HG02759 (cell line): Measurements from ENCODE around the gene PTPRF.

Experiments used
- ATAC-seq: cut with Tn5 transposase; IDR thresholded peaks from one replicate; pipeline ENCODE4 v1.9.1; 2021; ENCODE audit warnings: mild to moderate bottlenecking, moderate library complexity; ENCODE audit not compliant: unreplicated experiment

The PTPRF gene

GRCh38 chr1:43651902-43652301 is 121.2 kb downstream of the PTPRF start:
- no peak for ATAC-seq

DNA sequence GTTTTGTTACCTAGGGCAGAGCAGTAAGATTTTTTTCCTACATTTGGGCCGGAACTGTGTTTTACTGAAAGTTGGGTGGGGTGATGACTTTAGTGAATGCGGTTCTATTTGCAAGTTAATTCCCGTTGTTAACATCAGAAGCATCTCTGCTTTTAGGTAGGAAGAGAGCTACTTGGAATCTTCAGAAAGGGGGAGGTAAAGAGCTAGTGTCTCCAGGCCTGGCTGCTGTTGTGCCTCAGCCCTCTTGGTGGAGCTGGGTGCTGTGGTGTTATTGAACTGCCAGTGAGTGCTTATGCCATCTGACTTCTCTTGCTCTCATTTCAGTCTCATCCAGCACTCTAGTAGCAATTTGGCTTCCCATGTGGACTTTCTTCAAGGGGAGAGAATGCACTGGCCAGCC is 122.7 kb downstream of the PTPRF start:
- no peak for ATAC-seq

GRCh38 chr1:43653893-43654292 is 123.2 kb downstream of the PTPRF start:
- ATAC-seq = no peak

DNA sequence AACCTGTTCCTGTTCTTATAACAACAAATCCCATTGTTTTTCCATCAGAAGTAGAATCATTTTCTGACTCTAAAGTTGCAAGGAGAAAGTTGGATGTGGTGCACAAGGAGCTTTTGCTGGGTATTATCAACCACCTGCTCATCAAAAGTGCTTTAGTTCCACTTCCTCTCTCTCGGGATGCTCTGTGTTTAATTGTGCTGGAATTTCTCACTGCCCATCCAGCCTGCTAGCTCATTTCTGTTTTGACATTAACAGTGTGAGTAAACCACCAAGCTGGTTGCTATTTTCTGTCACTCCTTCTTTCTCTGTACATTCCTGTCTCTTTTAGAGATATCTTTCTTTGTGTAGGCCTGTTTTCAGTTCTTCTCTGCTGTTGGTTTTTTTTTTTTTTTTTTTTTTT is 125.3 kb downstream of the PTPRF start:
- ATAC-seq = no peak

DNA sequence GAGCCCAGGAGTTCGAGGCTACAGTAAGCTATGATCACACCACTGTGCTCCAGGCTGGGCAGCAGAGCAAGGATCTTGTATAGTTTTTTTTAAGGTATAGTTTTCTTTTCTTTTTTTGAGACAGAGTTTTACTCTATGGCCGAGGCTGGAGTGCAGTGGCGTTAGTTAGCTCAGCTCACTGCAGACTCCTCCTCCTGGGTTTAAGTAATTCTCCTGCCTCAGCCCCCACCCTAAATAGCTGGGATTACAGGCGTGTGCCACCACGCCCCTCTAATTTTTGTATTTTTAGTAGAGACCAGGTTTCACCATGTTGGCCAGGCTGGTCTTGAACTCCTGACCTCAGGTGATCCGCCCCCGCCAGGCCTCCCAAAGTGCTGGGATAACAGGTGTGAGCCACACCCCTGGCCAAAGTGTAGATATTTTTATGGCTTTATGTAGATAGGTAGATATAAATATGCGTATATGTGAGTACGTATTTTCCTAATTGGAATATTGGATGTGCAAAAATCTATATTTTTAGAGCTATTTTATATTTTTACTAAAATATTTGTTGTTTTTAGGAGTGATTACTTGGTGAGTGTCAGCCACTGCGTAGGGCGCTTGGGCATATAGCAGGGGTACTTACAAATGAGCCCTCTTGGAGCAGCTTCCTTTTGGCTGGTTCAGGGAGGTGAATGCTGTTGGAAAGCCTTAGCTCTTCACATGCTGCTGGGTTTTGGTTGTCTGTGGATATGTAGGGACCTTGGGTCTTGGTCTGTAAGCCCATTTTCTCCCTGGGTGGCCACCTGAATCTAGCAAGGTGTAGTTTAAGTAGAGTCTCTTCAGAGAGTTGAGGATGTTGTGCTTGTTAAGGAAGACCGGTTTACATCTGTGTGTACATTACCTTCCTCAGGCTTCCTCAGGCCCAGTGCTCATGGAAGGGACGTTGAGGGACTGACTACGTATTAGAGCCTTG is 128.8 kb downstream of the PTPRF start:
- ATAC-seq = no peak

GRCh38 chr1:43660355-43660754 is 129.7 kb downstream of the PTPRF start:
- no peak for ATAC-seq

GRCh38 chr1:43664369-43664768 is 133.7 kb downstream of the PTPRF start:
- no peak for ATAC-seq

- no peak for ATAC-seq
Measured at GRCh38 chr1:43666608-43667007, 135.9 kb downstream of the PTPRF start.

- no peak for ATAC-seq
Measured at GRCh38 chr1:43668956-43669355, 138.3 kb downstream of the PTPRF start.

DNA sequence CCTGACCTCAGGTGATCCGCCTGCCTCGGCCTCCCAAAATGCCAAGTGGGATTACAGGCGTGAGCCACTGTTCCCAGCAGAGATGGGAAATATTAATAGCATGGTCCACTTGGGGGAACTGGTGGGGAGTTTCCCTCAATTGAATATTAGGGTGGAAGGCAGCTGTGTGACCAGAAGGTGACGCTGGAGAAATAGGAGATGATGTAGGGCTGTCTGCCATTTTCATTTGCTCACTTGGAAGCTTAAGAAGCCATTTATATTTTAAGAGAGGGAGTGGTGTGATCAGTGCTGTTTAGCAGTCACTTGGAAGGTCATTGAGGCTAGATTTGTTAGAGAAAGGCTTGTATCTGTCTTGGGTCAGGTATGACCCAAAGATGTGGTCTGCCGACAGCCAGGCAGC is 139.2 kb downstream of the PTPRF start:
- no peak for ATAC-seq

DNA sequence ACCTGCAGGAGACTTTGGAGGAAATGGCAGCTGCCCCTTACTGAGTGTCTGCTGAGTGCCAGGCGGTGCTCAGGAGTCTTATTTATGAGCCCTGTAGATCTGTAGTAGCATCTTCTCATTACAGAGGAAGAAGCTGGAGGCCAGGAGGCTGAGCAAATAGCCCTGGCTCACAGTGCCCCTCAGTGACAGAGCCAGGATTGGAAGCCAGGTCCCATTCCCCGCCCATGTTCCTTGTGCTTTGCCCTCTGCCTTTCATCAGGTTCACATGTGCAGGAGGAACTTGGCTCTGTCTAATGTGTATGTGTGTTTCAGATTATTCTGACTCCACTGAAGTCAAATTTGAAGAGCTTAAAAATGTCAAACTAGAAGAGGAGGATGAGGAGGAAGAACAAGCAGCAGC is 140.5 kb downstream of the PTPRF start:
- no peak for ATAC-seq

GRCh38 chr1:43671626-43672330 is 141.1 kb downstream of the PTPRF start:
- ATAC-seq = no peak

- ATAC-seq = no peak
Measured at GRCh38 chr1:43673261-43673660, 142.6 kb downstream of the PTPRF start.
